Heart left ventricle (tissue), 13 donors: Measurements from ENCODE around the gene IQCN.

Experiments used
- CTCF ChIP-seq, 12 donors: fragments of 200-600 bp; sonication (generic) in 4 of 12; IDR thresholded peaks; one replicate each; pipeline versions ENCODE4 v1.5.0 to v1.8.0; 2018 to 2022; ENCODE audit warnings: antibody characterized with exemption in 12 of 12, mild to moderate bottlenecking in 5 of 12
- POLR2A ChIP-seq, 2 donors: fragments of 450-650 bp; IDR thresholded peaks; one replicate each; pipeline ENCODE4 v1.6.1; 2017; ENCODE audit warnings: antibody characterized with exemption in 2 of 2, mild to moderate bottlenecking in 2 of 2, moderate library complexity in 2 of 2
- donor health status: ischemic (EF 13 %, LVEDD 7.1; RV severe dilation, severe dysfunction).
- donor health status: DM: no; HTN: yes; CAD: no.
- donor health status: DM: no; HTN: no; CAD: no.
- donor health status: ischemic (EF 25% LVEDD 6.9; RV normal size, moderate dysfunction).
- donor health status: ischemic (EF 25% LVEDD 5.7; RV mildly dilated, moderate dysfunction).
- donor health status: ischemic (EF 35%, LVEDD 5.7; RV mildly dilated, moderate dysfunction).
- donor health status: nonischemic (EF 11% LVEDD 7.7; RV severe dilation, severe dysfunction).
- donor health status: DM: yes; HTN: yes; CAD: no.
- donor health status: PGD.
- donor health status: ischemic (EF 29% LVEDD 5.4; RV normal size, mild dysfunction).
- donor health status: nonischemic (EF 23%, LVEDD 6.1; RV moderate dilation, normal function).

GRCh38 chr19:18214779-18215433, 59.3 kb downstream of the IQCN start:
- no peak for TF ChIP-seq CTCF (IDR thresholded peaks at IDR 0.05)
- TF ChIP-seq POLR2A (IDR thresholded peaks at IDR 0.05), result no peak
